H54 (cell line): ENCODE results near the gene CDH22.
A peak's percentile ranks its signal among the peaks of the same experiment; 100 is the strongest.

Experiments
- DNase-seq: peaks from one replicate; pipeline ENCODE4 v3.0.0; 2011; ENCODE audit warnings: low spot score, mixed read lengths; ENCODE audit not compliant: insufficient read length
- FAIRE-seq: peaks from 3 replicates; lab custom pipeline; 2011; peaks lifted over from hg19 to GRCh38; lab: Jason Lieb, UNC
- POLR2A ChIP-seq: IDR thresholded peaks from 2 replicates; pipeline ENCODE4 v1.6.1; 2011; ENCODE audit warnings: low read depth, mild to moderate bottlenecking, low read length

CDH22 gene

DNA sequence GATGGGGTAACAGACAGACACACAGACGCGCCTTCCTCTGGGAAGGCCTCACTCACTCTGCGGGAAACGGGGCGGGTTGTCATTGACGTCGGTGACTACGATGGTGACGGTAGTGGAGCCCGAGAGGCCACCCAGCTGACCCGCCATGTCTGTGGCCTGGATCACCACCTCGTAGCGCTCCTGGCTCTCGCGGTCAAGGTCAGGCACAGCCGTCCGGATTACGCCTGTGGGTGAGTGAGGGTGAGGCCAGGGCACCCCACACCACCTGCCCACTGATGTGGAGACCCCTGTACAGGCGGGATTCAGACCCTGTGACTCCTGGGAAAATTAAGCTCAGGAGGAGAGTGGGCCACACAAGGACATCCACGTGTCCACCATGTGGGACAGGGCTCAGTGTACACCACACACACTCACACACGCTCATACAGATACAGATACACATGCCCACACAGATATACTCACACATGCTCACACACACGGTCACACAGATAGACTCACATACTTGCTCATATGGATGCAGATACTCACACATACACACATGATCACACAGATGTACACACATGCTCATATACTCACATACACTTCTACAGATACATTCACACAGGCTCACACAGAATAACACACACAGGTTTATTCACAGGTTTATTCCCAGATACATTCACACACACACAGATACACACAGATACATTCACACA, 91.4 kb downstream of the CDH22 start:
- FAIRE-seq = no peak
- TF ChIP-seq POLR2A = no peak
- no peak for DNase-seq

DNA sequence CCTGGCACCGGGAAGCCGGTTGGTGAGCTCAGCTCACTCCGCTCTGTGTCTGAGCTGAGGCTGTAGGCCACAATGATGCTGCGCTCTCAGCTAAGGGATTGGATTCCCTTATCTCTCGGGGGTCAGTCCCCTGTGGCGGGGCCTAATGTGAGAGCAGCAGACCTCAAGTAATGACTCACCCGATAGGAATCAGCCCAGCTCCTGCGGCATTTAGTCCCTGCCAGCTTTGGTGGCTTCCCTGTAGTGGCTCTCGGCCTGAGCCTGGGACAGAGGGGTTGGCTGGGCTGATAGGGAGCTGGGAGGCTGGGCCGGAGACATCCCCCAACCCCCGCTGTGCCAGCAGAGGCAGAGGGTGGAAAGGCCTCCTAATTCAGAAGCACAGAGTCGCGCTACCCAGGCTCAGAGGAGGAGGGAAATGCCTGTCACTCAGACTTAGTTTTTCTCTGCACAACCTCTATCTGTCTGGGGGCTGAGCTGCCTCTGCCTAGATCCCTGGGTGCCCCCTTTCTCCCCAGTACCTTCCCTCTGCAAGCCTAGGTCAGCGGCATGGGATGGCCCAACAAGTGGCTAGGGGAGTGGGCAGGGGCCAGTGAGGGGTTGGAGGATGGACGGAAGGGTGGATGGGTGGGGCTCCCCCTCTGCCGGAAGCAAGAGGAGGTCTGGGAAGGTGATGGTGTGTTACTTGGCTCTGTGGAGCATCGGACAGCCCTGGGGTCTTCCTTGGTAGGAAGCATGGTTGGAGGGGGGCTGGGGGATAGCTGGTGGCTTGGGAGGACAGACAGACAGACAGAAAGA, 92.2 kb downstream of the CDH22 start:
- TF ChIP-seq POLR2A = 0 out of 2 replicates have a peak, but pooled peaks have one; percentile 23
- no peak for FAIRE-seq
- DNase-seq = peak; percentile 87

DNA sequence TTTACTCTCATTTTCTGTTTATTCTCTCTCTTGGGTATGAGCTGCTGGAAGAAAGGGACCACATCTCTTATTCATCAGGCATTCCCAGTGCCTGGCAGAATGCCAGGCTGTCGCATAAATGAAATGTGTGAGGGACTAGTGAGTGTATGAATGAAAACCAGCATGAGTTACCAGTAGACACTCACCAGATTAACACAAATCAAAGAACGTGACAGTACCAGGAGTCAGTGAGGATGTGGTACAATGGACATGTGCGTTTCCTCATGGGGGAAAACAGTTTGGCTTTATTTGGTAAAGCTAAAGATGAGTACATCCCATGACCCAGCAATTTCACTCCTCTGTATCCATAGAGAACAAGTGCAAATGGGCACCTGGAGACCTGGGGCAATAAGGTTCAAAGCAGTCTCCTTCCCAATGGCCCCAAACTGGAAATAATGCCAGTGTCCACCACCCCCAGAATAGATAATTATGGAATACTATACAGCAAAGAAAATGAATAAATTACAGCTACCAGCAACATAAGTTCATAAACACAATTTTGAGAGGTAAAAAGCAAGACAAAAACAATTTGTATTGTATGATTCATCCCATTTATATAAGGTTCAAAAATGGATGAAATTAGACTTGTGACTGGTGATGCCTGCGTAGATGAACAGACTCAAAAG, 93.3 kb downstream of the CDH22 start:
- no peak for FAIRE-seq
- DNase-seq = no peak

DNA sequence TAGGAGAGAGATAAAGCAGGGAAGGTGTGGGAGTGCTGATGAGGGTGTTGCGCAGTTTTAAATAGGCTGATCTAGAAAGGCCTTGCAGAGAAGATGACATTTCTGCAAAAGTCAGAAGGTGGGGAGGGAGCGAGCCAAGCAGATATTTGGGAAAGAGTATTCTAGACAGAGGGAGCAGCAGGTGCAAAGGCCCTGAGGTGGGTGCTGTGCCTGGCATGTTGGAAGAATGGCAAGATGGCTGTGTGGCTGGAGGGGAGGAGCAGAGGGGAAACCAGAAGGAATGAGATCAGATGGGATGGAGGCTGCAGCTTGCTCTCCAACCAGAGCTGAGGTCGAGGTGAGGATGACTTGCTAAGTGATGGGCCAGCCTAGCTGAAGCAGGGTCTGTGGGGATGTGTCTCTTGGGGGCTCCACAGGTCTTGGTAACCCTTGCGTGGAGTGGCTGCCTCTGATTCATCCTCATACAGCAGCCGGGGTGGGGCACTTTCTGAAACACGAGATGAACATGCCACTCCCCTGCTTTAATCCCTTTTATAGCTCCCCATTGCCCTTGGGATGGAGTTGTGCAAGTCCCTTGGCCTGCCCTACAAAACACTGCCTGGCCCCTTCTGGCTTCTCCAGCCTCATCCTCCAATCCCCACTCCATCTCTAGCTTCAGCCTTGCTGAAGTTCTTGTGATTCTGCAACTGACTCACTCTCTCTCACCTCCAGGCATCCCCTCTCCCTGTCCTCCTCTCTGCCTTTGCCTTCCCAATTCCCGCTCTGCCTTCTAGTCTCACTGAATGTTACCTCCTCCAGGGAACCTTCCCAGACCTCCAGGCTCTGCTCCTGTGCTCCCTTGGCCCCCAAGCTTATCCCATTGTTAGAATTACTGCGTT, 94.1 kb downstream of the CDH22 start:
- no peak for FAIRE-seq
- TF ChIP-seq POLR2A = no peak
- DNase-seq = no peak

More for the DNA sequence above, 93.3 kb downstream of the CDH22 start:
- no peak for TF ChIP-seq POLR2A

DNA sequence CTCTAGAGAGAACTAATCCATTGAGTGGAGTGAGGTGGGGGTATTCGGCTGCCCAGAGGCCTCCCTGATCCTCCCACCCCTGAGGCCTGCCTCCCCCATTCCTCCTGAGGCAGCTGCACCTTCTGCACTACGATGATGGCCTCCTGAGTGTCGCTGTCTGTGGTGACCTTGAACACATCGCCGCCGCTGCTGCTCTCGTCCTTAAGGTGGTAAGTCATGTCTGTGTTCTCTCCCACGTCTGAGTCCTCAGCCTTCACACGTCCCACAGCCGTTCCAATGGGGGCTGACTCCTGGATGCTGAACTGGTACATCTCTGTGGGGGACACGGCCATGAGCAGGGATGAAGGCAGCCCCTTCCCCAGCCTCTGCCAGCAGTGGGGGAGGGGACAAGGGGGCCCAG, 95.4 kb downstream of the CDH22 start:
- FAIRE-seq (no peak), DNase-seq (no peak)
- no peak for TF ChIP-seq POLR2A

DNA sequence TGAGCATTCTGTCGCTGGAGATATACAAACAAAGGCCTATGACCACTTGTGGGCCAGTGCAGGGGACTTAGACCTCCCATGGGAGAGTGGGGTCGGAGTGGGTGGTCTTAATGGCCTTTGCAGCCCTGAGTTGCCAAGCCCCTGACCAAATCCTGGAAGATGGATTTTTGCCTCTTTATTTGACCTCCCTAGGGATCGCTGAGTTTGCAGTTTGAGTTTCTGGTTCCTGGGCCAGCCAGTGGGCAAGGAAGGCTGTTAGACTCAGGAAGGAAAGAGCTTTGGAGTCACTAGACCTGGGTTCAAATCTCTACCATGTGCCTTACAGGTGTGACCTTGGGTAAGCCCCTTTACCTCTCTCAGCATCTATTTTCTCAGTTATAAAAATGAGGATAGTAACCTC, 96.0 kb downstream of the CDH22 start:
- no peak for TF ChIP-seq POLR2A
- FAIRE-seq (no peak), DNase-seq (no peak)

DNA sequence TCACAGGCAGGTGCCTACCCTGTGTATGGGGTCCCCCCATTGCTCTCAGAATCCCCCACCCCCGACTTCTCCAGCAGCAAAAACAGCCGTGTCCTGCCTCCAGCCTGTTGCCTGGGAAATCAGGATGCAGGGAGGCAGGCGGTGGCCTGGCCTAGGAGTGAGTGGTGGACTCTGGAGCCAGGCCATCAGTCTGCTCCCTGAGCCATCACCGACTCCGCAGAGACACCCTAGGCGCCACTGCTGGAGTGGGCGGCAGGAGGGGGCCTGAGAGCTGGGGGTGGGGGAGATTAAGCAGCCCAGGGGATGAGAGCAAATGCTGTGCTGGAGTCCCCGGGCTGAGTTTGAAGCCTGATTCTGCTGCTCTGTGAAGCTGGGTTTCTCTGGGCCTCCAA, 97.0 kb downstream of the CDH22 start:
- no peak for DNase-seq
- FAIRE-seq = no peak
- TF ChIP-seq POLR2A = no peak

DNA sequence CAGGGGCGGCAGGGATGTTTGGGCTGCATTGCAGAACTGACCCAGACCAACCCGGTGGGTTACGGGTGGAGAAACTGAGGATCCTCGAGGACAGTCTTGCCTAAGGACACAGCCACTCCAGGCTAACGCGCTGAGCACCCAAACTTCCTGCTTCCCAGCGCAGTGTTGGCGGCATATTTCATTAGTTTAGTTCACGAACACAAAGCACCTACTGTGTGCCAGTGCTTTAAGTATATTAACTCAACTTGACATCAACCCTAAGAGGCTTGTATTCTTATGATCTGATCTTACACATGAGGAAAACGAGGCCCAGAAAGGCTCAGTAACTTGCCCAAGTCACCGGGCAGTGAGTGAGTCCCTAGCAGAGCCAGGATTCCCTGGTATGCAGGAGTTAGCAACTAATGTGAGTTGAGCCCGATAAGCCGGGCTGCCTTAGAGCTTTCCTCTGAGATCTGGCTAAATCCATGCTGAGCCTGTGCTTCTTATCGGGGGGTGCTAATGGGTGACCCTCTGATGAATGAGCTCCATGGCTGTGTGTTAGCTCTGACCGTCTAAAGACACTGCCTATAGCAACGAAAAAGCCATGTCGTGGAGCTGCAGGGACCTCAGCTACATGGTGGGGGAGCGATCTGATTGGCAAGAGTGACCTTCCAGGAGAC, 97.5 kb downstream of the CDH22 start:
- DNase-seq (no peak), FAIRE-seq (no peak)
- TF ChIP-seq POLR2A = no peak

DNA sequence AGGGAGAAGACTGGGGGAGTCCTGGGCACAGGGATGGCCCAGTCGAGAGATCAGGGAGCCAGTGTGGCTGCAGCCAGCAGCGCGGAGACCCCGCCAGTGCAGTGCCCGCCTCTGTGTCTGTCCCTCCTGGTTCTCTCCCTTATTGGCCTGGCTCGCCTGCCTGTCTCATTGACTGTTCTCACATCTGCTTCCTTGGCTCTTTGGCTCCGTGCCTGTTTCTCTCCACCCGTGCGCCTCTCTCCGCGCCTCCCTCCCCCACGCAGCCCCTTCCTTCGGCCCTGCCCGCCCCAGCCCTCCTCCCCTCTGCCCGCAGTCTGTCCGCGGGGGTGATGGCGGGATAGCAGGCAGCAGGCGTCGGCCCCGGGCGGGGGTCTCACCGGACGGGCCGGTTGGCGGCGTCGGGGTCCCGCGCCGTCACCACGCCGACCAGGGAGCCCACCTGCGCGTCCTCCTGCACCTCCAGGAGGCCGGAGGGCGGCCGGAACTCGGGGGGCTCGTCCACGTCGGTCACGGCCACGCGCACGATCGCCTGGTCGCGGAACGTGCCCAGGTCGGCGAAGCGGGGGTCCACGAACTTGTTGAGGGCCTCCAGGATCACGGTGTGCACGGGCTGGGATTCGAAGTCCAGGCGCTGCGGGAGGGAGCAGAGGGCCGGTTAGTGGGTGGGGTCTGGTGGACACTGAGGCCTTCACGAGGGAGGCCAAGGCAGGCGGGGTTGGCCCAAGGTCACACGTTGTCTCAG, 98.2 kb downstream of the CDH22 start:
- DNase-seq (no peak), FAIRE-seq (no peak)
- no peak for TF ChIP-seq POLR2A

DNA sequence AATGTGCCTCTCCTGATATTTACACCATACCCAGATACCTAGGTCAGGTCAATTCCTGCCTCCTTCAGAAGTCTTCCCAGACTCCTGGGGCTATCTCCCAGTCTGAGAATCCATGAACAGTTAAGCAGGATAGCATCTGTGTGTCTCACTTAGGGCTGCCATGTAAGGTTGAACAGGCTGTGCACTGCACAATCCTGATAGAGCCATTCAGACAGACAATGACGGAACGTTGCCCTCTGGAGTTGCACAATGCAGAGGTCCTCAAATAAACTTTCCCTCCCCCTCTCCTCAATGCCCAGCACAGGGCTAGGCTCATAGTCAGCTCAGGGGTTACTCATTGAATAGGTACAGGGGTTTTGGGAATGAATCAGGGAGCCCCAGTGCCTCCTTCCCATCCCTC, 100.5 kb downstream of the CDH22 start:
- FAIRE-seq (no peak), DNase-seq (no peak)
- TF ChIP-seq POLR2A = no peak

DNA sequence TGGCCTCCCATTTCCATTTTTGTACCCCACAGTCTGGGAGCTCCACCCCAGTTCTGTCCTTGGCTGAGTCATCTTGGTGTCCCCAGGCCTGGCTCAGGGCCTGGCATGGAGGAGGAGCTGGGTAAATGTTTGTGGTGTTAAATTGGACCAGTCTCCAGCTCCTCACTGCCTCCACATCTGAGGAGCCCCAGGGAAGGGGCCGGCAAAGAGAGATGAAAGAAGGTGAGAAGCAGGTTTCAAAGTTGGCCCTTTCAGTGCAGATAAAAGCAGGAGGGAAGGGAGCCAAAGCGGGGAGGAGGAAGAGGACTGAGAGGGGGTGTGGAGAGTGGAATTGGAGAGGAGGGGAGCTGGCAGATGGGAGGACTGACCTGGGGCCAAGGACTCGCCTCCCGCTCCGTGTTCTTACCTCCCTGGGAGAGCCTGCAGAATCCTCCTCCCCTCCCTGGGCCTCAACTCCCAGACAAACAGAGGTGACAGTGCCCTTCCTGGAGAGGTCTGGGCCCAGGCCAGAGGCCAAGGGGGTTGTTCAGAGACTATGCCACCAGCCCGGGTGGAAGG, 101.2 kb downstream of the CDH22 start:
- FAIRE-seq (no peak), DNase-seq (no peak)
- no peak for TF ChIP-seq POLR2A

DNA sequence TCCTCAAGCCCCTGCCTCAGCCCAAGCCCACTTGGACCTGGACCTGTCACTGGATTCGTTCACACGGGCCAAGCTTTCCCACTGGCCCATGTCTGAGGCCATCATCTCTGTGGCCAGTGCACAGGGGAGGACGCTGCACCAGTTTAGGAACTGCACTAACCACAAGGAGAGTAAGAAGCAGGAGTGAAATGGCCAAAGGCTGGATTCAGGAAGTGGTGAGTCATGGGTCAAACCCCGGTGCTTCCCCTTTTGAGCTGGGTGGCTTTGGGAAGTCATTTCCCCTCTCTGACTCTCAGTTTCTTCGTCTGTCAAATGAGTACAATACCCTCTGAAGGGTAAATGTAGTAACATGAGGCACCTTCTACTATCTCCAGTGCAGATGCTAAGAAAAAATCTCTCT, 102.3 kb downstream of the CDH22 start:
- FAIRE-seq (no peak), DNase-seq (peak; percentile 98)
- no peak for TF ChIP-seq POLR2A
